K562 (cell line): ENCODE results near the gene FAM114A2. TPM values are rescaled to one million over a fixed set of nuclear protein-coding genes. Genes with fewer than 3 reads are reported as not detected.

Experiments used
- ATAC-seq: fragments of 200-7000 bp; cut with Tn5 transposase; 3 replicates; pipeline ENCODE4 v1.9.1; 2020; ENCODE audit warnings: moderate library complexity
- BruUV-seq: library from RNA; stranded (reverse); fragments of 400-500 nt; replicated peaks from 2 replicates; lab custom pipeline; 2021; lab: Mats Ljungman, UMichigan
- CTCF ChIA-PET: fragments of 300-600 bp; formaldehyde crosslinking; extraction: SDS; loops from one replicate; lab custom pipeline; 2021; ENCODE audit warnings: low intra/inter-chr PET ratio; lab: Yijun Ruan, JAX
- POLR2A ChIA-PET: fragments of 300-600, 350-650 bp; sonication (Branson Sonifier 250); formaldehyde crosslinking; extraction: SDS; loops from one replicate; lab custom pipeline; 2021; ENCODE audit warnings: antibody characterized with exemption, inconsistent platforms; lab: Yijun Ruan, JAX
- DNase-seq, 4 experiments: peaks; one replicate each; pipeline versions ENCODE4 v3.0.0 to v3.0.0-alpha.2; 2011 to 2018; ENCODE audit warnings: low spot score in 3 of 4, mixed read lengths in 3 of 4; ENCODE audit errors: extremely low read depth in 1 of 4
- FAIRE-seq: peaks from 2 replicates; lab custom pipeline; 2011; peaks lifted over from hg19 to GRCh38; lab: Jason Lieb, UNC
- H2AFZ ChIP-seq: 2 replicates; pipeline ENCODE4 v1.6.0; 2011; ENCODE audit warnings: low read depth, low read length, control low read depth, inconsistent platforms
- H3K27ac ChIP-seq: fragments of 200-600 bp; 3 replicates; pipeline ENCODE4 v1.8.0; 2011; ENCODE audit warnings: low read depth, mild to moderate bottlenecking, control low read depth, inconsistent platforms, low read length, moderate library complexity, mixed read lengths; ENCODE audit errors: extremely low read depth
- H3K27me3 ChIP-seq, 2 experiments: fragments of 300-600 bp in 1 of 2; 2 replicates in 1 of 2; 3 replicates in 1 of 2; pipeline versions ENCODE4 v1.6.0 to v1.8.0; 2011; ENCODE audit warnings: inconsistent platforms in 2 of 2, low read length in 2 of 2, mild to moderate bottlenecking in 1 of 2, mixed read lengths in 1 of 2, moderate library complexity in 1 of 2; ENCODE audit not compliant: control insufficient read depth in 2 of 2, insufficient read depth in 2 of 2
- H3K36me3 ChIP-seq: fragments of 300-600 bp; 3 replicates; pipeline ENCODE4 v1.8.0; 2011; ENCODE audit warnings: mild to moderate bottlenecking, low read length, inconsistent platforms; ENCODE audit not compliant: control insufficient read depth, insufficient read depth
- H3K4me1 ChIP-seq, 2 experiments: fragments of 200-600 bp in 1 of 2; replicated peaks in 1 of 2; 2 replicates in 1 of 2; 3 replicates in 1 of 2; pipeline versions ENCODE4 v1.5.1 to v1.8.0; 2011; ENCODE audit warnings: inconsistent platforms in 2 of 2, low read length in 2 of 2, mild to moderate bottlenecking in 1 of 2, mixed read lengths in 1 of 2, moderate library complexity in 1 of 2; ENCODE audit not compliant: control insufficient read depth in 2 of 2, insufficient read depth in 2 of 2
- H3K4me2 ChIP-seq: 2 replicates; pipeline ENCODE4 v1.6.1; 2011; ENCODE audit warnings: low read length, control low read depth, inconsistent platforms, mixed read lengths; ENCODE audit not compliant: insufficient read depth
- H3K4me3 ChIP-seq: fragments of 200-600 bp; sonication (generic), shearing (Covaris generic); 2 replicates; pipeline ENCODE4 v1.5.1; 2016; ENCODE audit warnings: control low read depth, inconsistent platforms
- H3K79me2 ChIP-seq: fragments of 200-600 bp; 3 replicates; pipeline ENCODE4 v1.8.0; 2011; ENCODE audit warnings: low read length, inconsistent platforms; ENCODE audit not compliant: control insufficient read depth, insufficient read depth
- H3K9ac ChIP-seq, 2 experiments: 2 replicates each; pipeline versions ENCODE4 v1.6.0 to v1.6.1; 2011; ENCODE audit warnings: low read depth in 2 of 2, low read length in 2 of 2, control low read depth in 1 of 2, inconsistent platforms in 1 of 2, mild to moderate bottlenecking in 1 of 2, mixed read lengths in 1 of 2; ENCODE audit not compliant: insufficient read depth in 1 of 2
- H3K9me1 ChIP-seq: one replicate; pipeline ENCODE4 v1.6.0; 2011; ENCODE audit warnings: inconsistent platforms, mild to moderate bottlenecking, low read length, moderate library complexity; ENCODE audit not compliant: control insufficient read depth, insufficient read depth
- H3K9me3 ChIP-seq: replicated peaks from 2 replicates; pipeline ENCODE4 v1.5.1; 2011; ENCODE audit warnings: low read depth, low read length, inconsistent platforms; ENCODE audit not compliant: control insufficient read depth, insufficient read depth
- H4K20me1 ChIP-seq: replicated peaks from 2 replicates; pipeline ENCODE4 v1.6.1; 2011; ENCODE audit warnings: low read length, inconsistent platforms, mixed read lengths; ENCODE audit not compliant: control insufficient read depth, insufficient read depth
- CREB1 ChIP-seq, 2 experiments: sonication (generic) in 1 of 2; formaldehyde crosslinking in 1 of 2; IDR thresholded peaks; 2 replicates each; pipeline versions ENCODE4 v1.6.1 to v1.8.0; 2012 to 2022; ENCODE audit warnings: inconsistent platforms in 1 of 2, mild to moderate bottlenecking in 1 of 2, missing genetic modification reagents in 1 of 2, moderate library complexity in 1 of 2
- CREM ChIP-seq: IDR thresholded peaks from 2 replicates; pipeline ENCODE4 v1.6.1; 2014; ENCODE audit warnings: antibody characterized with exemption, low read depth
- GABPA ChIP-seq: fragments of 200-800 bp; sonication (Bioruptor generic); conservative IDR thresholded peaks from 2 replicates; pipeline ENCODE4 v1.6.1; 2016; ENCODE audit warnings: low read depth, missing genetic modification characterization, missing compliant biosample characterization
- HMG20B ChIP-seq: fragments of 250-450 bp; sonication (Bioruptor Pico); IDR thresholded peaks from 2 replicates; pipeline ENCODE4 v1.5.0; 2021; ENCODE audit warnings: mild to moderate bottlenecking
- KDM5B ChIP-seq: fragments of 200-600 bp; sonication (generic); IDR thresholded peaks from 2 replicates; pipeline ENCODE4 v1.6.1; 2012; ENCODE audit warnings: low read depth, mild to moderate bottlenecking, moderate library complexity, low read length, control low read depth, inconsistent platforms; ENCODE audit not compliant: insufficient replicate concordance
- MBD2 ChIP-seq: sonication (generic); IDR thresholded peaks from 2 replicates; pipeline ENCODE4 v1.6.1; 2016; ENCODE audit warnings: low read depth, borderline replicate concordance
- NR1H2 ChIP-seq: sonication (generic); formaldehyde crosslinking; IDR thresholded peaks from 2 replicates; pipeline ENCODE4 v1.4.0; 2020; ENCODE audit warnings: mild to moderate bottlenecking, missing genetic modification reagents
- PTBP1 ChIP-seq: fragments of 200-400 bp; formaldehyde crosslinking; IDR thresholded peaks from 2 replicates; pipeline ENCODE4 v1.6.1; 2017; ENCODE audit warnings: low read depth, low read length
- SMAD4 ChIP-seq: fragments of 250-450 bp; sonication (Bioruptor Pico); conservative IDR thresholded peaks from 2 replicates; pipeline ENCODE4 v1.8.0; 2021; ENCODE audit warnings: inconsistent platforms, mild to moderate bottlenecking, moderate library complexity
- SREBF2 ChIP-seq: sonication (generic); formaldehyde crosslinking; IDR thresholded peaks from 2 replicates; pipeline ENCODE4 v1.4.0; 2020; ENCODE audit warnings: mild to moderate bottlenecking, missing genetic modification reagents
- ZC3H11A ChIP-seq: IDR thresholded peaks from 2 replicates; pipeline ENCODE4 v1.6.1; 2012; ENCODE audit warnings: low read depth, low read length, improper control_type of control experiment
- ZKSCAN8 ChIP-seq: fragments of 200-800 bp; sonication (Bioruptor generic); IDR thresholded peaks from 2 replicates; pipeline ENCODE4 v1.6.1; 2016; ENCODE audit warnings: missing genetic modification characterization, missing compliant biosample characterization
- ZNF644 ChIP-seq: fragments of 200-800 bp; sonication (Bioruptor generic); IDR thresholded peaks from 2 replicates; pipeline ENCODE4 v1.6.1; 2016; ENCODE audit warnings: low read depth, missing genetic modification characterization, missing compliant biosample characterization
- ZNF717 ChIP-seq: fragments of 250-450 bp; sonication (Bioruptor Pico); IDR thresholded peaks from 2 replicates; pipeline ENCODE4 v1.5.0; 2021
- WGBS: fragments of 100-300 bp; shearing (Covaris generic); methylation state at CpG from one replicate; pipeline ENCODE4 v1.1.6; 2016; ENCODE audit warnings: low coverage, mixed read lengths; ENCODE audit not compliant: insufficient coverage; ENCODE audit errors: missing lambda C conversion rate; 5-methylcytosine and 5-hydroxymethylcytosine counted together
- in situ Hi-C: fragments of 300-500 bp; cut with MboI; formaldehyde crosslinking; loops from 4 replicates; pipeline ENCODE4 v1.15.0; 2018; ENCODE audit warnings: inconsistent platforms, mixed read lengths
- intact Hi-C: fragments of 100-400 bp; cut with micrococcal nuclease; formaldehyde crosslinking; loops from 2 replicates; pipeline ENCODE4 v1.14.2; 2022
- polyA plus RNA-seq, 8 experiments: library from polyadenylated mRNA; depleted of rRNA in 4 of 8; stranded (reverse) in 5 of 8; unstranded in 3 of 8; fragments of >200 nt; fragmentation: Nextera tagmentation in 2 of 8; fragmentation: Illumina TruSeq in 1 of 8; extraction: Ambion mirVana in 2 of 8; extraction: Trizol in 1 of 8; gene quantifications; 2 replicates each; pipeline versions ENCODE4 v1.2.1 to v1.2.3, GENCODE V29; 2011 to 2014; ENCODE audit warnings: inconsistent platforms in 1 of 8, missing spikeins in 1 of 8
- total RNA-seq, 7 experiments: library from RNA; depleted of rRNA in 6 of 7; stranded (reverse); fragments of >200 nt in 6 of 7; fragmentation: Illumina TruSeq in 2 of 7; extraction: Trizol in 2 of 7; gene quantifications; 2 replicates each; pipeline versions ENCODE4 v1.2.1 to v1.2.3, GENCODE V29; 2011 to 2021; ENCODE audit warnings: low replicate concordance in 1 of 7
- TF ChIP-seq, protein P1 (sequence below): sonication (generic); formaldehyde crosslinking; IDR thresholded peaks from 2 replicates; pipeline ENCODE4 v1.8.1; 2023; ENCODE audit warnings: mild to moderate bottlenecking, missing genetic modification reagents, moderate library complexity
- TF ChIP-seq, protein P2 (sequence below): fragments of 450-650 bp; IDR thresholded peaks from one replicate; pipeline ENCODE4 v1.6.1; 2018; ENCODE audit warnings: mild to moderate bottlenecking, moderate library complexity; ENCODE audit not compliant: partially characterized antibody
- TF ChIP-seq, protein P3 (sequence below): fragments of 250-450 bp; sonication (Bioruptor Pico); IDR thresholded peaks from 2 replicates; pipeline ENCODE4 v1.5.0; 2021
- TF ChIP-seq, protein P4 (sequence below): sonication (generic); formaldehyde crosslinking; IDR thresholded peaks from 2 replicates; pipeline ENCODE4 v1.8.0; 2022; ENCODE audit warnings: mild to moderate bottlenecking, low read depth, missing genetic modification reagents

FAM114A2 gene
- total and polyA plus RNA-seq, 9 of the 15 experiments (the other 6 are each of a cell fraction or from before 2014, with no cell fraction given): 14.4 to 28.1 (median 21.2) TPM

DNA sequence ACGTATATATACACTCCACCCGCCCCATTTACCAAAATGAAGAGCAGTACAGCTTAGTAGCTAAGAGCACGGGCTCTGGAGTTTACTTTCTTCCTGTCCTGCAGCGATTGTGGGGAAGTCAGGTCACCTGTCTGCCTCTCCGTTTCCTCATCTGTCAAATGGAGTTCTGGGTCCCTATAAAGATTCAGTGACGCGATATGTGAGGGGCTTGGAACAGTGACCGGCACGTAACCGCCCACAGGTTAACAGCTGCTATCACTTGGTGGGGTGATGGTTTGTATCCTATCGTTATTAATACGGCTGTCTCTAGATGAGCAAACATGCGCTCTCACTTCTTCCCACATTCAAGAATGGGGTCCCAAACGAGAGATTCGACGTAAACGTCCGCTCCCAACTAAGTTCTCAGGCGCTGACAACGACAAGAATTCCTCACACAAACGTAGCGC is 426 bp downstream of the FAM114A2 start:
- Histone ChIP-seq H3K9ac (peak overlapping the region; percentile 88 to 98), H3K4me3 (peak overlapping the region; percentile 87), H3K4me2 (peak overlapping the region; percentile 97), H3K4me1 (0 out of 5 replicates have a peak, but pooled peaks cover 0 to 4% of the 10 kb centered on the region in 2 experiments), H3K9me3 (no peaks in the 10 kb centered on the region), H3K36me3 (0 out of 3 replicates have a peak, but pooled peaks cover 4% of the 10 kb centered on the region), H4K20me1 (no peaks in the 10 kb centered on the region), H3K27ac (peak overlapping the region; percentile 88), H2AFZ (peak overlapping the region; percentile 99), H3K79me2 (peaks cover 46% of the 10 kb centered on the region), H3K27me3 (no peaks in the 10 kb centered on the region), H3K9me1 (no peaks in the 10 kb centered on the region)
- ChIA-PET CTCF (interaction anchor here (0.7 kb wide), 1 partner anchor 604 kb away, joined by 3 read pairs; no protein-coding TSS in a partner anchor), POLR2A (interaction anchor here (0.7 to 1.7 kb wide), 15 partner anchors 9 to 722 kb away, joined by 3 to 16 read pairs (median 4); no protein-coding TSS in a partner anchor)
- 2% methylated on average over 22 of the region's 22 CpGs for WGBS
- in situ Hi-C loops (no loop called here), intact Hi-C loops (loop anchor here (2.0 kb wide), 1 partner anchor 53 kb away; no protein-coding TSS in a partner anchor)
- peak; percentile 74 for ATAC-seq
- FAIRE-seq: no peak
- DNase-seq: peak; percentile 60 to 69 (median 68)
- TSS peak; percentile 82 for BruUV-seq
- TF ChIP-seq MBD2: no peak
- TF ChIP-seq, protein P1, sequence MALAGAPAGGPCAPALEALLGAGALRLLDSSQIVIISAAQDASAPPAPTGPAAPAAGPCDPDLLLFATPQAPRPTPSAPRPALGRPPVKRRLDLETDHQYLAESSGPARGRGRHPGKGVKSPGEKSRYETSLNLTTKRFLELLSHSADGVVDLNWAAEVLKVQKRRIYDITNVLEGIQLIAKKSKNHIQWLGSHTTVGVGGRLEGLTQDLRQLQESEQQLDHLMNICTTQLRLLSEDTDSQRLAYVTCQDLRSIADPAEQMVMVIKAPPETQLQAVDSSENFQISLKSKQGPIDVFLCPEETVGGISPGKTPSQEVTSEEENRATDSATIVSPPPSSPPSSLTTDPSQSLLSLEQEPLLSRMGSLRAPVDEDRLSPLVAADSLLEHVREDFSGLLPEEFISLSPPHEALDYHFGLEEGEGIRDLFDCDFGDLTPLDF (CRISPR knock-in tag): no peak
- TF ChIP-seq HMG20B (CRISPR knock-in tag): no peak
- TF ChIP-seq, protein P2, sequence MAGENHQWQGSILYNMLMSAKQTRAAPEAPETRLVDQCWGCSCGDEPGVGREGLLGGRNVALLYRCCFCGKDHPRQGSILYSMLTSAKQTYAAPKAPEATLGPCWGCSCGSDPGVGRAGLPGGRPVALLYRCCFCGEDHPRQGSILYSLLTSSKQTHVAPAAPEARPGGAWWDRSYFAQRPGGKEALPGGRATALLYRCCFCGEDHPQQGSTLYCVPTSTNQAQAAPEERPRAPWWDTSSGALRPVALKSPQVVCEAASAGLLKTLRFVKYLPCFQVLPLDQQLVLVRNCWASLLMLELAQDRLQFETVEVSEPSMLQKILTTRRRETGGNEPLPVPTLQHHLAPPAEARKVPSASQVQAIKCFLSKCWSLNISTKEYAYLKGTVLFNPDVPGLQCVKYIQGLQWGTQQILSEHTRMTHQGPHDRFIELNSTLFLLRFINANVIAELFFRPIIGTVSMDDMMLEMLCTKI: no peak
- TF ChIP-seq, protein P3, sequence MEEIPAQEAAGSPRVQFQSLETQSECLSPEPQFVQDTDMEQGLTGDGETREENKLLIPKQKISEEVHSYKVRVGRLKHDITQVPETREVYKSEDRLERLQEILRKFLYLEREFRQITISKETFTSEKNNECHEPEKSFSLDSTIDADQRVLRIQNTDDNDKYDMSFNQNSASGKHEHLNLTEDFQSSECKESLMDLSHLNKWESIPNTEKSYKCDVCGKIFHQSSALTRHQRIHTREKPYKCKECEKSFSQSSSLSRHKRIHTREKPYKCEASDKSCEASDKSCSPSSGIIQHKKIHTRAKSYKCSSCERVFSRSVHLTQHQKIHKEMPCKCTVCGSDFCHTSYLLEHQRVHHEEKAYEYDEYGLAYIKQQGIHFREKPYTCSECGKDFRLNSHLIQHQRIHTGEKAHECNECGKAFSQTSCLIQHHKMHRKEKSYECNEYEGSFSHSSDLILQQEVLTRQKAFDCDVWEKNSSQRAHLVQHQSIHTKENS (CRISPR knock-in tag): no peak
- TF ChIP-seq PTBP1: no peak
- no peak for TF ChIP-seq CREB1 (IDR thresholded peaks at IDR 0.05)
- no peak for TF ChIP-seq CREB1 (CRISPR knock-in tag; IDR thresholded peaks at IDR 0.05)
- no peak for TF ChIP-seq ZKSCAN8
- TF ChIP-seq KDM5B: no peak
- TF ChIP-seq, protein P4, sequence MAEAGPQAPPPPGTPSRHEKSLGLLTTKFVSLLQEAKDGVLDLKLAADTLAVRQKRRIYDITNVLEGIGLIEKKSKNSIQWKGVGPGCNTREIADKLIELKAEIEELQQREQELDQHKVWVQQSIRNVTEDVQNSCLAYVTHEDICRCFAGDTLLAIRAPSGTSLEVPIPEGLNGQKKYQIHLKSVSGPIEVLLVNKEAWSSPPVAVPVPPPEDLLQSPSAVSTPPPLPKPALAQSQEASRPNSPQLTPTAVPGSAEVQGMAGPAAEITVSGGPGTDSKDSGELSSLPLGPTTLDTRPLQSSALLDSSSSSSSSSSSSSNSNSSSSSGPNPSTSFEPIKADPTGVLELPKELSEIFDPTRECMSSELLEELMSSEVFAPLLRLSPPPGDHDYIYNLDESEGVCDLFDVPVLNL: no peak
- TF ChIP-seq ZNF644 (tag): 0 out of 2 replicates have a peak, but pooled peaks have one; percentile 17
- TF ChIP-seq SMAD4 (CRISPR knock-in tag): peak; percentile 12; the same call in 1 of the 2 replicates
- TF ChIP-seq ZNF717 (CRISPR knock-in tag): no peak
- TF ChIP-seq GABPA (tag): 0 out of 2 replicates have a peak, but pooled peaks have one; percentile 58
- TF ChIP-seq SREBF2 (CRISPR knock-in tag): no peak
- 0 out of 2 replicates have a peak, but pooled peaks have one; percentile 54 for TF ChIP-seq NR1H2 (CRISPR knock-in tag)
- TF ChIP-seq ZC3H11A: no peak
- TF ChIP-seq CREM: peak; percentile 44; the same call in 1 of the 2 replicates
